Transverse colon (tissue), 4 donors: Measurements from ENCODE around the gene UNC119.

ENCODE experiments used
- CTCF ChIP-seq, 5 experiments: fragments of 200-600 bp in 3 of 5; fragments of 450-650 bp in 2 of 5; sonication (generic) in 3 of 5; IDR thresholded peaks; 1 replicate in 2 of 5; 2 replicates in 3 of 5; pipeline ENCODE4 v1.5.1; 2016 to 2017; ENCODE audit warnings: antibody characterized with exemption in 5 of 5, inconsistent platforms in 3 of 5, mild to moderate bottlenecking in 2 of 5, moderate library complexity in 1 of 5
- POLR2A ChIP-seq: fragments of 450-650 bp; IDR thresholded peaks from one replicate; pipeline ENCODE4 v1.6.1; 2016; ENCODE audit warnings: antibody characterized with exemption, mild to moderate bottlenecking, moderate library complexity
- POLR2AphosphoS5 ChIP-seq, 3 donors: sonication (generic); formaldehyde crosslinking; IDR thresholded peaks; one replicate each; pipeline ENCODE4 v1.6.1; 2016; ENCODE audit warnings: antibody characterized with exemption in 3 of 3

- TF ChIP-seq CTCF (IDR thresholded peaks at IDR 0.05) (no peak), POLR2AphosphoS5 (IDR thresholded peaks at IDR 0.05) (no peak), POLR2A (no peak)
Observed at GRCh38 chr17:28498652-28499363, 53.6 kb downstream of the UNC119 start.
